ENCODE results near the gene DDOST.

DNA sequence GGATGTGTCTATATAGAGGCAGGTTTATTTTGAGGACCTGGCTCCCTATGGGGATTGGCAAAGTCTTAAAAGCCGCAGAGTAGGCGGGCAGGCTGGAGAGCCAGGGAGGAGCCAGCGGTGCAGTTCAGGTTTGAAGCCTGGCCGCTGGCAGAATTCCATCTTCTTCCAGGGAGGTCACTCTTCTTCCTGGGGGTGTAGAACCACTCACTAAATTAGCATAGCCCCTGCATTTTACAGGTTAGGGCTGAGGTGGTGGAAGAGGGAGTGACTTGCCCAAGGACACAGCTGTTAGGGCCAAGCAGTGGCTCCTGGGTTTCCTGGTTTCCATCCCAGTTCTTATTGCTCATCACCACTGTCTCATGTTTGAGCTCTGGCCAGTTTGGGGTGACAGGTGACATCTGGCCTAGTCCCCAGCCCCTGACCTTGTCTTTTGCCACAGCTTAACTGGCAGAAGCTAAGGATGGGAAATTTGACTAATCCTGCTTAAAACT lies 26.5 kb downstream of the DDOST start:
- no peak for TF ChIP-seq POLR2A (IDR thresholded peaks at IDR 0.05)
- TF ChIP-seq, protein P1, sequence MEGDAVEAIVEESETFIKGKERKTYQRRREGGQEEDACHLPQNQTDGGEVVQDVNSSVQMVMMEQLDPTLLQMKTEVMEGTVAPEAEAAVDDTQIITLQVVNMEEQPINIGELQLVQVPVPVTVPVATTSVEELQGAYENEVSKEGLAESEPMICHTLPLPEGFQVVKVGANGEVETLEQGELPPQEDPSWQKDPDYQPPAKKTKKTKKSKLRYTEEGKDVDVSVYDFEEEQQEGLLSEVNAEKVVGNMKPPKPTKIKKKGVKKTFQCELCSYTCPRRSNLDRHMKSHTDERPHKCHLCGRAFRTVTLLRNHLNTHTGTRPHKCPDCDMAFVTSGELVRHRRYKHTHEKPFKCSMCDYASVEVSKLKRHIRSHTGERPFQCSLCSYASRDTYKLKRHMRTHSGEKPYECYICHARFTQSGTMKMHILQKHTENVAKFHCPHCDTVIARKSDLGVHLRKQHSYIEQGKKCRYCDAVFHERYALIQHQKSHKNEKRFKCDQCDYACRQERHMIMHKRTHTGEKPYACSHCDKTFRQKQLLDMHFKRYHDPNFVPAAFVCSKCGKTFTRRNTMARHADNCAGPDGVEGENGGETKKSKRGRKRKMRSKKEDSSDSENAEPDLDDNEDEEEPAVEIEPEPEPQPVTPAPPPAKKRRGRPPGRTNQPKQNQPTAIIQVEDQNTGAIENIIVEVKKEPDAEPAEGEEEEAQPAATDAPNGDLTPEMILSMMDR (IDR thresholded peaks at IDR 0.05), result no peak
